H1 (cell line): ENCODE results near the gene TMPRSS3. TPM values are rescaled to one million over a fixed set of nuclear protein-coding genes. Genes with fewer than 3 reads are reported as not detected.

Experiments
- CTCF ChIA-PET: fragments of 300-600 bp; sonication (Branson Sonifier 250); formaldehyde crosslinking; loops from one replicate; lab custom pipeline; 2021; ENCODE audit not compliant: partially characterized antibody; lab: Charles Lee
- POLR2A ChIA-PET: fragments of 300-600 bp; sonication (Branson Sonifier 250); formaldehyde crosslinking; loops from one replicate; lab custom pipeline; 2021; ENCODE audit warnings: inconsistent platforms; ENCODE audit not compliant: partially characterized antibody; lab: Charles Lee
- DNase-seq, 2 experiments: peaks; one replicate each; pipeline versions ENCODE4 v3.0.0 to v3.0.0-alpha.2; 2010 to 2022; ENCODE audit warnings: low spot score in 2 of 2, low read depth in 1 of 2, mixed read lengths in 1 of 2
- FAIRE-seq: peaks from 2 replicates; lab custom pipeline; 2011; peaks lifted over from hg19 to GRCh38; lab: Jason Lieb, UNC
- H2AFZ ChIP-seq: 2 replicates; pipeline ENCODE4 v1.8.1; 2012; ENCODE audit warnings: low read length, inconsistent platforms
- H2AK5ac ChIP-seq: 2 replicates; pipeline ENCODE4 v1.6.1; 2013; ENCODE audit warnings: low read depth, low read length
- H2BK120ac ChIP-seq: replicated peaks from 2 replicates; pipeline ENCODE3; 2013; ENCODE audit warnings: low read depth, low read length, inconsistent platforms
- H2BK12ac ChIP-seq: 2 replicates; pipeline ENCODE4 v1.6.1; 2013; ENCODE audit warnings: low read depth, low read length
- H2BK15ac ChIP-seq: 2 replicates; pipeline ENCODE4 v1.6.1; 2013; ENCODE audit warnings: low read length
- H2BK20ac ChIP-seq: 2 replicates; pipeline ENCODE4 v1.6.1; 2013; ENCODE audit warnings: low read length
- H2BK5ac ChIP-seq: 2 replicates; pipeline ENCODE4 v1.6.1; 2013; ENCODE audit warnings: low read depth, low read length
- H3K14ac ChIP-seq: 2 replicates; pipeline ENCODE4 v1.6.1; 2013; ENCODE audit warnings: inconsistent platforms; ENCODE audit not compliant: insufficient read length
- H3K18ac ChIP-seq: 2 replicates; pipeline ENCODE4 v1.6.1; 2013; ENCODE audit warnings: low read length; ENCODE audit errors: extremely low read depth
- H3K23ac ChIP-seq: 2 replicates; pipeline ENCODE4 v1.6.1; 2013; ENCODE audit warnings: inconsistent platforms; ENCODE audit not compliant: insufficient read length
- H3K23me2 ChIP-seq: 2 replicates; pipeline ENCODE4 v1.6.1; 2013; ENCODE audit warnings: low read depth, low read length
- H3K27ac ChIP-seq: 2 replicates; pipeline ENCODE4 v1.6.1; 2011; ENCODE audit warnings: low read depth, low read length, inconsistent platforms
- H3K27me3 ChIP-seq, 4 experiments: replicated peaks in 1 of 4; 1 replicate in 1 of 4; 2 replicates in 3 of 4; pipeline versions ENCODE4 v1.6.1 to v1.8.1; 2011 to 2013; ENCODE audit warnings: low read length in 3 of 4, mild to moderate bottlenecking in 3 of 4, inconsistent platforms in 2 of 4, mixed read lengths in 2 of 4, moderate library complexity in 1 of 4; ENCODE audit not compliant: control insufficient read depth in 3 of 4, insufficient read depth in 3 of 4; ENCODE audit errors: extremely low read depth in 1 of 4
- H3K36me3 ChIP-seq, 4 experiments: 2 replicates each; pipeline versions ENCODE4 v1.6.1 to v1.8.1; 2011 to 2013; ENCODE audit warnings: mild to moderate bottlenecking in 4 of 4, low read length in 3 of 4, moderate library complexity in 2 of 4, control low read depth in 1 of 4, inconsistent platforms in 1 of 4; ENCODE audit not compliant: insufficient read depth in 4 of 4, control insufficient read depth in 2 of 4
- H3K4ac ChIP-seq: replicated peaks from 2 replicates; pipeline ENCODE3; 2013; ENCODE audit warnings: low read length, low read depth, mixed read lengths, inconsistent platforms; ENCODE audit not compliant: insufficient read length
- H3K4me1 ChIP-seq, 4 experiments: replicated peaks in 1 of 4; 1 replicate in 1 of 4; 2 replicates in 3 of 4; pipeline versions ENCODE4 v1.6.1 to v1.8.1; 2011 to 2013; ENCODE audit warnings: low read length in 3 of 4, inconsistent platforms in 2 of 4, mixed read lengths in 1 of 4; ENCODE audit not compliant: insufficient read depth in 4 of 4, control insufficient read depth in 3 of 4
- H3K4me2 ChIP-seq, 2 experiments: 2 replicates each; pipeline versions ENCODE4 v1.6.1 to v1.8.1; 2011 to 2013; ENCODE audit warnings: low read depth in 2 of 2, low read length in 2 of 2, control low read depth in 1 of 2, inconsistent platforms in 1 of 2, mild to moderate bottlenecking in 1 of 2; ENCODE audit not compliant: insufficient read depth in 1 of 2
- H3K4me3 ChIP-seq, 4 experiments: fragments of 200-600, 300-600 bp in 1 of 4; sonication (generic), shearing (Covaris generic), sonication (Bioruptor Twin) in 1 of 4; 2 replicates each; pipeline versions ENCODE4 v1.5.1 to v1.8.1; 2011 to 2016; ENCODE audit warnings: low read length in 4 of 4, low read depth in 3 of 4, control low read depth in 2 of 4, inconsistent platforms in 2 of 4, mild to moderate bottlenecking in 2 of 4, mixed read lengths in 1 of 4, moderate library complexity in 1 of 4; ENCODE audit not compliant: insufficient read depth in 2 of 4; ENCODE audit errors: extremely low read depth in 1 of 4
- H3K56ac ChIP-seq: replicated peaks from 2 replicates; pipeline ENCODE3; 2013; ENCODE audit warnings: low read depth, mild to moderate bottlenecking, mixed read lengths, low read length, inconsistent platforms; ENCODE audit not compliant: insufficient read length
- H3K79me1 ChIP-seq: 2 replicates; pipeline ENCODE4 v1.6.1; 2013; ENCODE audit warnings: low read depth, low read length, control low read depth
- H3K79me2 ChIP-seq, 2 experiments: 2 replicates each; pipeline versions ENCODE4 v1.6.1 to v1.8.1; 2012 to 2013; ENCODE audit warnings: low read length in 2 of 2, mild to moderate bottlenecking in 2 of 2, inconsistent platforms in 1 of 2; ENCODE audit not compliant: insufficient read depth in 2 of 2, control insufficient read depth in 1 of 2
- H3K9ac ChIP-seq, 4 experiments: replicated peaks in 1 of 4; 1 replicate in 1 of 4; 2 replicates in 3 of 4; pipeline versions ENCODE4 v1.6.1 to v1.8.1; 2011 to 2013; ENCODE audit warnings: low read depth in 3 of 4, low read length in 3 of 4, control low read depth in 2 of 4, mild to moderate bottlenecking in 2 of 4, moderate library complexity in 2 of 4, inconsistent platforms in 1 of 4; ENCODE audit errors: extremely low read depth in 1 of 4
- H3K9me3 ChIP-seq, 2 experiments: 2 replicates each; pipeline versions ENCODE4 v1.6.1 to v1.8.1; 2012 to 2013; ENCODE audit warnings: mild to moderate bottlenecking in 2 of 2, moderate library complexity in 2 of 2, control low read depth in 1 of 2, inconsistent platforms in 1 of 2, low read depth in 1 of 2, low read length in 1 of 2, mixed read lengths in 1 of 2; ENCODE audit not compliant: insufficient read depth in 2 of 2
- H4K20me1 ChIP-seq, 2 experiments: replicated peaks in 1 of 2; 2 replicates each; pipeline versions ENCODE3 to v1.8.1; 2011 to 2013; ENCODE audit warnings: inconsistent platforms in 2 of 2, low read length in 2 of 2, mild to moderate bottlenecking in 1 of 2; ENCODE audit not compliant: insufficient read depth in 2 of 2, control insufficient read depth in 1 of 2
- H4K5ac ChIP-seq: 2 replicates; pipeline ENCODE4 v1.6.1; 2013; ENCODE audit warnings: low read length, low read depth, mixed read lengths, inconsistent platforms; ENCODE audit not compliant: insufficient read length
- H4K8ac ChIP-seq: 2 replicates; pipeline ENCODE4 v1.8.0; 2013; ENCODE audit warnings: mild to moderate bottlenecking, moderate library complexity, low read length, inconsistent platforms; ENCODE audit not compliant: insufficient read depth; ENCODE audit errors: extremely low read depth
- H4K91ac ChIP-seq: replicated peaks from 2 replicates; pipeline ENCODE3; 2013; ENCODE audit warnings: low read length, mixed read lengths, inconsistent platforms; ENCODE audit not compliant: insufficient read length
- BACH1 ChIP-seq: IDR thresholded peaks from 2 replicates; pipeline ENCODE4 v1.6.1; 2012; ENCODE audit warnings: low read length, improper control_type of control experiment
- HDAC2 ChIP-seq, 2 experiments: fragments of 300-600 bp in 1 of 2; sonication (generic) in 1 of 2; IDR thresholded peaks; 2 replicates each; pipeline ENCODE4 v1.6.1; 2011 to 2012; ENCODE audit warnings: low read depth in 2 of 2, low read length in 2 of 2, mild to moderate bottlenecking in 2 of 2, moderate library complexity in 2 of 2, borderline replicate concordance in 1 of 2, inconsistent platforms in 1 of 2
- JUN ChIP-seq: IDR thresholded peaks from 2 replicates; pipeline ENCODE4 v1.6.1; 2011; ENCODE audit warnings: low read depth, mild to moderate bottlenecking, improper control_type of control experiment, low read length
- SIN3A ChIP-seq, 2 experiments: IDR thresholded peaks in 1 of 2; conservative IDR thresholded peaks in 1 of 2; 2 replicates each; pipeline ENCODE4 v1.6.1; 2011 to 2012; ENCODE audit warnings: low read length in 2 of 2, improper control_type of control experiment in 1 of 2, low read depth in 1 of 2, mild to moderate bottlenecking in 1 of 2
- SIX5 ChIP-seq: IDR thresholded peaks from 2 replicates; pipeline ENCODE4 v1.6.1; 2011; ENCODE audit warnings: mild to moderate bottlenecking, low read depth, low read length
- TEAD4 ChIP-seq: IDR thresholded peaks from 2 replicates; pipeline ENCODE4 v1.6.1; 2012; ENCODE audit warnings: low read depth, low read length, inconsistent platforms, mixed read lengths
- WGBS, 2 experiments: shearing (Covaris generic) in 1 of 2; methylation state at CpG; one replicate each; pipeline versions ENCODE4 v1.1.6 to v1.1.7; 2013 to 2015; ENCODE audit warnings: low lambda C conversion rate in 2 of 2, mixed read lengths in 2 of 2, inconsistent platforms in 1 of 2, low coverage in 1 of 2, missing lambda C conversion rate in 1 of 2; ENCODE audit not compliant: insufficient replicate concordance in 2 of 2, insufficient coverage in 1 of 2, insufficient read length in 1 of 2; ENCODE audit errors: extremely low coverage in 1 of 2, missing lambda C conversion rate in 1 of 2; 5-methylcytosine and 5-hydroxymethylcytosine counted together
- polyA plus RNA-seq, 7 experiments: library from polyadenylated mRNA; depleted of rRNA in 3 of 7; stranded (reverse) in 5 of 7; unstranded in 2 of 7; fragments of >200 nt in 5 of 7; fragments of 200-250 nt in 2 of 7; gene quantifications; 1 replicate in 5 of 7; 2 replicates in 1 of 7; 4 replicates in 1 of 7; pipeline versions ENCODE4 v1.2.1 to v1.2.3, GENCODE V29; 2011 to 2013; ENCODE audit warnings: missing spikeins in 2 of 7, mixed read lengths in 2 of 7
- total RNA-seq: library from RNA; stranded (reverse); fragmentation: NEBNext Ultra II Directional; extraction: Animal tissue kit (Norgen Biotek cat#: 25700); gene quantifications from 2 replicates; pipeline ENCODE4 v1.2.1, GENCODE V29; 2021

The TMPRSS3 gene
- total and polyA plus RNA-seq, 2 of the 8 experiments (the other 6 are each of a cell fraction or from before 2014, with no cell fraction given) = 0.38 TPM; not detected in 1

- CTCF ChIA-PET = interaction anchor here (1.6 kb wide), 1 partner anchor 47 kb away, joined by 4 read pairs; no protein-coding TSS in a partner anchor
- no peaks in the 10 kb centered on the region; a peak in 1 of 7 replicates for H3K27me3 ChIP-seq
Measured at GRCh38 chr21:42427809-42428419, 32.1 kb upstream of the TMPRSS3 start.

More at GRCh38 chr21:42427809-42428419, 32.1 kb upstream of the TMPRSS3 start:
- H4K8ac ChIP-seq = no peak overlapping the region
- H4K5ac ChIP-seq = no peak overlapping the region
- H3K9ac ChIP-seq = no peak overlapping the region
- H2AFZ ChIP-seq = no peak overlapping the region
- no peak overlapping the region for H3K23ac ChIP-seq
- POLR2A ChIA-PET = interaction anchor here (1.0 kb wide), 1 partner anchor 11 kb away, joined by 3 read pairs; no protein-coding TSS in a partner anchor
- no peak overlapping the region for H3K56ac ChIP-seq
- no peaks in the 10 kb centered on the region for H4K20me1 ChIP-seq
- H2BK12ac ChIP-seq = no peak overlapping the region
- FAIRE-seq (no peak), DNase-seq (no peak)
- no peaks in the 10 kb centered on the region for H3K79me2 ChIP-seq
- no peak overlapping the region for H3K14ac ChIP-seq
- H3K4me3 ChIP-seq = no peak overlapping the region
- H2BK15ac ChIP-seq = no peak overlapping the region
- H3K4ac ChIP-seq = no peak overlapping the region
- H3K9me3 ChIP-seq = peaks cover 2 to 4% of the 10 kb centered on the region in 2 experiments; a peak in 2 of 4 replicates
- WGBS, 2 experiments = 88% methylated on average over 10 of the region's 10 CpGs; no CpG with 5 or more reads in 1 of the 2 experiments
- no peak overlapping the region for H2BK120ac ChIP-seq
- no peak overlapping the region for H2BK20ac ChIP-seq
- H4K91ac ChIP-seq = no peak overlapping the region
- H3K4me2 ChIP-seq = no peak overlapping the region
- H3K23me2 ChIP-seq = no peaks in the 10 kb centered on the region
- H3K79me1 ChIP-seq = no peaks in the 10 kb centered on the region
- no peaks in the 10 kb centered on the region for H3K36me3 ChIP-seq
- TF ChIP-seq HDAC2 (IDR thresholded peaks at IDR 0.05; ENCODE audit: borderline replicate concordance in 1 of 2, low read depth in 2 of 2, low read length in 2 of 2) = no peak
- TF ChIP-seq JUN = no peak
- TF ChIP-seq SIX5 = no peak
- no peak for TF ChIP-seq BACH1
- TF ChIP-seq TEAD4 = no peak
- no peak for TF ChIP-seq SIN3A (conservative IDR thresholded peaks at IDR 0.05 in 1 of 2, IDR thresholded peaks at IDR 0.05 in 1 of 2; ENCODE audit: low read depth in 1 of 2, low read length in 2 of 2)
- no peak overlapping the region for H3K18ac ChIP-seq
- H3K4me1 ChIP-seq = no peaks in the 10 kb centered on the region
- H3K27ac ChIP-seq = no peak overlapping the region
- H2AK5ac ChIP-seq = no peak overlapping the region
- no peak overlapping the region; the same call in 1 of the 2 replicates for H2BK5ac ChIP-seq
